Measurements from ENCODE around the gene PLEKHA6. TPM values are rescaled to one million over a fixed set of nuclear protein-coding genes. Genes with fewer than 3 reads are reported as not detected.
"Not testable (repeated sequence)": the region's sequence is repeated elsewhere in the genome, so short reads cannot be mapped to it uniquely, and the experiment has no call there.

PLEKHA6 gene
- total and polyA plus RNA-seq, 7 experiments from 2014 or later: 0.05 to 1.9 (median 0.46) TPM; not detected in 1

DNA sequence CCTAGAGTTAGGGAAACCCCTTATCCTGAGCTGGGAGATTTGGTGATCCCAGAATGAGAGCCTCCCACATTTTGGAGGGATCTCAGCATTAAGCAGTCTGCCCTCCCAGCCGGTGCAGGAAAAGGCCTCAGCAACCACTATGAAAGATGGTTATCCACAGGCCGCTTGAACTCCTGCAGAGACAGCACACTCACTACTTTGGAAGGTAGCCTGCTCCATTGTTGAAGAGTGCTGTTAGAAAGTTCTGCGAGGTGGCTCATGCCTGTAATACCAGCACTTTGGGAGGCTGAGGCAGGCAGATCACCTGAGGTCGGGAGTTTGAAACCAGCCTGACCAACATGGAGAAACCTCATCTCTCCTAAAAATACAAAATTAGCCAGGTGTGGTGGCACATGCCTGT lies 48.8 kb downstream of the PLEKHA6 start:
- H3K27ac ChIP-seq (ENCODE audit: low read depth, low read length); H3K36me3 Mint-ChIP-seq; H3K9me3 ChIP-seq (ENCODE audit: control insufficient read depth in 2 of 3, low read length in 3 of 3); intact Hi-C loops (cut with micrococcal nuclease); POLR2A ChIA-PET; H3K4me3 Mint-ChIP-seq; H3K36me3 ChIP-seq (ENCODE audit: control insufficient read depth in 2 of 3, insufficient read depth in 3 of 3, low read length in 3 of 3); H3K27me3 ChIP-seq (ENCODE audit: control insufficient read depth in 2 of 2, insufficient read depth in 2 of 2, low read length in 2 of 2); H3K4me3 ChIP-seq (ENCODE audit: low read length); ATAC-seq; H3K9me3 Mint-ChIP-seq; DNase-seq; H3K27ac Mint-ChIP-seq; H3K4me1 ChIP-seq (ENCODE audit: control insufficient read depth in 2 of 2, insufficient read depth in 2 of 2, low read length in 2 of 2): not testable (repeated sequence)
- Mint-ChIP-seq H3K4me1 (peaks cover 0 to 15% (median 10%) of the 10 kb centered on the region in 7 donors), H3K27me3 (peaks cover 4 to 25% (median 11%) of the 10 kb centered on the region in 5 donors)
- CTCF ChIA-PET: interaction anchor here (0.7 kb wide), 1 partner anchor 197 kb away, joined by 3 read pairs; no protein-coding TSS in a partner anchor

DNA sequence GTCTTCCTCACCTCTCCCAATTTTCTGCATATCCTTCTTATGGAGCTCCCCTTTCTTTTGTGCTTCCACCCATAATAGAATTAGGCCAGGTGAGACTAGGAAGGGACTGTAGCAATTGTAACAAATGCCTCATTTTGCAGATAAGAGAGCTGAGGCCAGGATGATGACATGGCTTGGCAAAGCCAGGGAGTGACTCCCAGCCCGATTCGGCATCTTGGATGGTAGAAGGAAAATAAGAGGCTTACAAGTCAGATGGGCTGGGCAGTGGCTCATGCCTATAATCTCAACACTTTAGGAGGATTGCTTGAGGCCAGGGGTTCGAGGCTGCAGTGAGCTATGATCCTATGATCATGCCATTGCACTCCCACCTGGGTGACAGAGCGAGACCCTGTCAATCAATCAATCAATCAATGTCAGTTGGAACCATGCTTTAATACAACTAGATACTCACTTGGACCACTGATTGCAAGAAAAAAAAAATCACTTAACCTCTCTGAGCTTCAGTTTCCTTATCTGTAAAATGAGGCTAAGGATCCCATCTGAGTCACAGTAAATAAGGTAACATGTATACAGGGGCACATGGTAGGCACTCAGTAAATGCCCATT lies 51.6 kb downstream of the PLEKHA6 start:
- ATAC-seq (no peak), DNase-seq (no peak)
- Histone ChIP-seq H3K9me3 (ENCODE audit: control insufficient read depth in 2 of 3, low read length in 3 of 3) (no peaks in the 10 kb centered on the region), H3K4me3 (ENCODE audit: low read length) (no peak overlapping the region), H3K27ac (ENCODE audit: low read depth, low read length) (no peak overlapping the region), H3K4me1 (ENCODE audit: control insufficient read depth in 2 of 2, insufficient read depth in 2 of 2, low read length in 2 of 2) (no peaks in the 10 kb centered on the region), H3K27me3 (ENCODE audit: control insufficient read depth in 2 of 2, insufficient read depth in 2 of 2, low read length in 2 of 2) (no peaks in the 10 kb centered on the region), H3K36me3 (ENCODE audit: control insufficient read depth in 2 of 3, insufficient read depth in 3 of 3, low read length in 3 of 3) (no peaks in the 10 kb centered on the region)
- H3K27ac Mint-ChIP-seq: no peak overlapping the region
- peaks cover 0 to 1% (median 0%) of the 10 kb centered on the region in 5 donors for H3K36me3 Mint-ChIP-seq
- peaks cover 0 to 1% (median 0%) of the 10 kb centered on the region in 11 donors for H3K9me3 Mint-ChIP-seq
- H3K27me3 Mint-ChIP-seq: peaks cover 4 to 27% (median 14%) of the 10 kb centered on the region in 5 donors
- peaks cover 0 to 4% (median 0%) of the 10 kb centered on the region in 7 donors for H3K4me1 Mint-ChIP-seq
- ChIA-PET CTCF (no interaction called here), POLR2A (no interaction called here)
- intact Hi-C loops (cut with micrococcal nuclease): no loop called here
- no peak overlapping the region for H3K4me3 Mint-ChIP-seq

DNA sequence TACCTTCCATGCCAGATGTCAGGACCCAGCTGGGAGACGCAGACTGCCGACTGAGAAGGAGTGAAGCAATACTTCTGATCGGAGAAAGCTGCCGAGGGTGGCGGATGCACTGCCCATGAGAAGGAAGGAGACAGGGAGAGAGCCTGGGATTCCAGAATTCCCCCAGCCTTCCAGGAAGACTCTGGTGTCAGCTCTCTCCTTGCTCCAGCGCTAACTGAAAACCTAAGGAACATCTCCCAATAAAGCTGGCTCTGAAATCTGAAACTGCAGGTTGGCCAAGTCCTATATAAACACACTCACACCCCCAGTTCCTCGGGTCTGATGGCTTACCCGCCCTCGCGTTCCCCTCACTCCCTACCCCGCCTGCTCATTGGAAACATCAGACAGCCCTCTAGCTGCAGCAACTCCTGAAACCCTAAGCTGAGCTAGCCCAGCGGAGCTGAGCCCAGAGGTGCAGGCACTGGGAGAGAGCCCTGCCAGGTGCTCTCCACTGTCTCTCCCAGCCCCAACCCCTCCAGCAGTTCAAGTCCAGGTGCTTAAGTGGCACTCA lies 52.3 kb downstream of the PLEKHA6 start:
- Mint-ChIP-seq H3K9me3 (no peaks in the 10 kb centered on the region), H3K27ac (no peak overlapping the region), H3K4me1 (peaks cover 0 to 2% (median 0%) of the 10 kb centered on the region in 7 donors), H3K36me3 (no peaks in the 10 kb centered on the region), H3K27me3 (peaks cover 4 to 27% (median 13%) of the 10 kb centered on the region in 5 donors), H3K4me3 (no peak overlapping the region)
- no peak overlapping the region for H3K27ac ChIP-seq (ENCODE audit: low read depth, low read length)
- CTCF ChIA-PET: no interaction called here
- DNase-seq (no peak), ATAC-seq (no peak)
- no peaks in the 10 kb centered on the region for H3K4me1 ChIP-seq (ENCODE audit: control insufficient read depth in 2 of 2, insufficient read depth in 2 of 2, low read length in 2 of 2)
- no peaks in the 10 kb centered on the region for H3K27me3 ChIP-seq (ENCODE audit: control insufficient read depth in 2 of 2, insufficient read depth in 2 of 2, low read length in 2 of 2)
- intact Hi-C loops (cut with micrococcal nuclease): no loop called here
- no peaks in the 10 kb centered on the region for H3K9me3 ChIP-seq (ENCODE audit: control insufficient read depth in 2 of 3, low read length in 3 of 3)
- H3K36me3 ChIP-seq (ENCODE audit: control insufficient read depth in 2 of 3, insufficient read depth in 3 of 3, low read length in 3 of 3): no peaks in the 10 kb centered on the region
- POLR2A ChIA-PET: no interaction called here
- no peak overlapping the region for H3K4me3 ChIP-seq (ENCODE audit: low read length)

DNA sequence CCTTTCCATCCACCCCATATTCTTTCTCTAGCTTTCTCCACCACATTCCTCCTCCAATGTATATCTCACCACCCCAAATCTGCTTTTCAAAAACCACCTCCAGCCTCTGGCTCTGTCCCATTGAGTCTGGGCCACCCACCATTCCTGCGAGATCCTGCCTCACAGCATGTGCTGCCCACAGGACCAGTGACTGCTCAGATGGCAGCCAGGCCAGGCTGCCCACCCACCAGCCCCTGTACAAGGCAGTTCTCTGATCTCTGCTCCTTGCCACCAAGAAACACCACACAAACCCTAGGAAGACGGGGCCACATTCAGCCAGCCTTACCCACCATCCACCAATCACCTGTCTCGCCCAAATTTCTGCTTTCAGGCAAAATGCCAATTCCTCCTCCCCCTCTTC lies 53.7 kb downstream of the PLEKHA6 start:
- H3K4me1 ChIP-seq (ENCODE audit: control insufficient read depth in 2 of 2, insufficient read depth in 2 of 2, low read length in 2 of 2): no peaks in the 10 kb centered on the region
- CTCF ChIA-PET: no interaction called here
- no peaks in the 10 kb centered on the region for H3K27me3 ChIP-seq (ENCODE audit: control insufficient read depth in 2 of 2, insufficient read depth in 2 of 2, low read length in 2 of 2)
- Mint-ChIP-seq H3K27ac (no peak overlapping the region), H3K9me3 (no peaks in the 10 kb centered on the region), H3K36me3 (no peaks in the 10 kb centered on the region), H3K4me3 (no peak overlapping the region), H3K27me3 (peaks cover 4 to 27% (median 14%) of the 10 kb centered on the region in 5 donors), H3K4me1 (peaks cover 0 to 2% (median 0%) of the 10 kb centered on the region in 7 donors)
- POLR2A ChIA-PET: no interaction called here
- no peaks in the 10 kb centered on the region for H3K36me3 ChIP-seq (ENCODE audit: control insufficient read depth in 2 of 3, insufficient read depth in 3 of 3, low read length in 3 of 3)
- H3K9me3 ChIP-seq (ENCODE audit: control insufficient read depth in 2 of 3, low read length in 3 of 3): no peaks in the 10 kb centered on the region
- no peak for DNase-seq
- H3K4me3 ChIP-seq (ENCODE audit: low read length): no peak overlapping the region
- no peak overlapping the region for H3K27ac ChIP-seq (ENCODE audit: low read depth, low read length)
- intact Hi-C loops (cut with micrococcal nuclease): no loop called here
- ATAC-seq: no peak

DNA sequence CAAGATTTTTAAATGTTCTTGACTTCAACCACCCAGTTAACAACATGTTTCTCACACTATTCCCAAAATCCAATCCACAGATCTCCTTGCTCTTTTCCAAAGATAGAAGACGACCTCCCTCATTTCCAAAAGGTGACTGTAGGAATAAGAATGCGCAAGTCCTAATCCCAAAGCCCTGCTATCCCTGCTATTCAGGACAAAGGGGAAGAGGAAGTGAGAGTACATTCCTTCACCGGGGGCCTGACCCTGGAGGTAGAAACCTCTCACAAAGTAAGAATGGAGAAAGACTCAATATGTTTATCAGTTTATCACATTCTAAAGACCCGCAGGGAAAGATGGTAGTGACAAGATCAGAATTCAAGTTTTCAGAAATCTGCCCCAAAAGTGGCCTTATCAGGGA lies 55.7 kb downstream of the PLEKHA6 start:
- Histone ChIP-seq H3K36me3 (ENCODE audit: control insufficient read depth in 2 of 3, insufficient read depth in 3 of 3, low read length in 3 of 3) (no peaks in the 10 kb centered on the region), H3K9me3 (ENCODE audit: control insufficient read depth in 2 of 3, low read length in 3 of 3) (no peaks in the 10 kb centered on the region), H3K4me1 (ENCODE audit: control insufficient read depth in 2 of 2, insufficient read depth in 2 of 2, low read length in 2 of 2) (no peaks in the 10 kb centered on the region), H3K27ac (ENCODE audit: low read depth, low read length) (no peak overlapping the region), H3K4me3 (ENCODE audit: low read length) (no peak overlapping the region), H3K27me3 (ENCODE audit: control insufficient read depth in 2 of 2, insufficient read depth in 2 of 2, low read length in 2 of 2) (no peaks in the 10 kb centered on the region)
- Mint-ChIP-seq H3K4me3 (no peak overlapping the region), H3K27me3 (peaks cover 4 to 32% (median 14%) of the 10 kb centered on the region in 5 donors), H3K9me3 (no peaks in the 10 kb centered on the region), H3K36me3 (no peaks in the 10 kb centered on the region), H3K4me1 (no peaks in the 10 kb centered on the region), H3K27ac (no peak overlapping the region)
- ChIA-PET CTCF (no interaction called here), POLR2A (interaction anchor here (0.7 kb wide), 1 partner anchor 31 kb away, joined by 4 read pairs; no protein-coding TSS in a partner anchor)
- intact Hi-C loops (cut with micrococcal nuclease): no loop called here
- no peak for DNase-seq
- ATAC-seq: no peak

DNA sequence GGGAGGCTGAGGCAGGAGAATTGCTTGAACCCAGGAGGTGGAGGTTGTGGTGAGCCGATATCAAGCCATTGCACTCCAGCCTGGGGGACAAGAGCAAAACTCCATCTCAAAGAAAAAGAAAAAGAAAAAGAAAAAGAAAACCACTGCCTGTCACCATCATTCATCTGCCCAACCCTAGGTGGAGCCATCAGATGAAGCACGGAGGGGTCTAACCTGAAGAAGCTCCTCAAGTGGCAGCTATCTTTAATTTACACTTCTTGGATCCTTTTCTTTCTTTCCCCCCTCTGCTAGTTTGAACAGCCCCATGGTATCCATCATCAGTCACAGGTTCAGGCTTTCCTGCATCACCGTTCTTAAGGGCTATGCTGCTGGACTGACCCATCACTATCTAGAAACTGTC lies 57.0 kb downstream of the PLEKHA6 start:
- no peaks in the 10 kb centered on the region for H3K9me3 ChIP-seq (ENCODE audit: control insufficient read depth in 2 of 3, low read length in 3 of 3)
- no peaks in the 10 kb centered on the region for H3K4me1 Mint-ChIP-seq
- CTCF ChIA-PET: no interaction called here
- no peaks in the 10 kb centered on the region for H3K36me3 ChIP-seq (ENCODE audit: control insufficient read depth in 2 of 3, insufficient read depth in 3 of 3, low read length in 3 of 3)
- no peak overlapping the region for H3K27ac Mint-ChIP-seq
- H3K27ac ChIP-seq (ENCODE audit: low read depth, low read length): no peak overlapping the region
- intact Hi-C loops (cut with micrococcal nuclease): no loop called here
- no peak overlapping the region for H3K4me3 ChIP-seq (ENCODE audit: low read length)
- no peak for ATAC-seq
- H3K36me3 Mint-ChIP-seq: no peaks in the 10 kb centered on the region
- H3K27me3 ChIP-seq (ENCODE audit: control insufficient read depth in 2 of 2, insufficient read depth in 2 of 2, low read length in 2 of 2): no peaks in the 10 kb centered on the region
- H3K4me3 Mint-ChIP-seq: no peak overlapping the region
- POLR2A ChIA-PET: interaction anchor here (0.7 kb wide), 1 partner anchor 11 kb away, joined by 3 read pairs; no protein-coding TSS in a partner anchor
- no peaks in the 10 kb centered on the region for H3K9me3 Mint-ChIP-seq
- DNase-seq: no peak
- H3K4me1 ChIP-seq (ENCODE audit: control insufficient read depth in 2 of 2, insufficient read depth in 2 of 2, low read length in 2 of 2): no peaks in the 10 kb centered on the region
- H3K27me3 Mint-ChIP-seq: peaks cover 0 to 35% (median 11%) of the 10 kb centered on the region in 5 donors
